GM23248 (cell line): ENCODE measurements around the gene HNRNPM. TPM values are rescaled to one million over a fixed set of nuclear protein-coding genes. Genes with fewer than 3 reads are reported as not detected.

ENCODE experiments used
- DNase-seq: peaks from one replicate; pipeline ENCODE4 v3.0.0-alpha.2; 2015
- H2AFZ ChIP-seq: fragments of 200-600 bp; sonication (generic); 2 replicates; pipeline ENCODE4 v1.6.1; 2016; ENCODE audit warnings: antibody characterized with exemption
- H3F3A ChIP-seq: fragments of 200-600 bp; sonication (generic); 2 replicates; pipeline ENCODE4 v1.6.1; 2016; ENCODE audit warnings: mild to moderate bottlenecking, antibody characterized with exemption, mixed run types; ENCODE audit not compliant: insufficient read depth
- H3K27ac ChIP-seq: fragments of 200-600 bp; sonication (generic); 2 replicates; pipeline ENCODE4 v1.5.1; 2016; ENCODE audit warnings: mild to moderate bottlenecking
- H3K27me3 ChIP-seq: fragments of 200-600 bp; sonication (generic); replicated peaks from 2 replicates; pipeline ENCODE4 v1.6.1; 2016; ENCODE audit warnings: mild to moderate bottlenecking; ENCODE audit not compliant: insufficient read depth
- H3K36me3 ChIP-seq: fragments of 200-600 bp; sonication (generic); 2 replicates; pipeline ENCODE4 v1.6.1; 2016; ENCODE audit warnings: low read depth, mild to moderate bottlenecking
- H3K4me1 ChIP-seq: fragments of 200-600 bp; sonication (generic); 2 replicates; pipeline ENCODE4 v1.6.1; 2016; ENCODE audit warnings: mild to moderate bottlenecking; ENCODE audit not compliant: insufficient read depth
- H3K4me2 ChIP-seq: fragments of 200-600 bp; sonication (generic); one replicate; pipeline ENCODE4 v1.6.1; 2016; ENCODE audit warnings: mild to moderate bottlenecking; ENCODE audit not compliant: unreplicated experiment
- H3K4me3 ChIP-seq: fragments of 200-600 bp; sonication (generic); 2 replicates; pipeline ENCODE4 v1.5.1; 2016; ENCODE audit warnings: mild to moderate bottlenecking
- H3K79me2 ChIP-seq: fragments of 200-600 bp; sonication (generic); 2 replicates; pipeline ENCODE4 v1.6.1; 2016; ENCODE audit warnings: mild to moderate bottlenecking; ENCODE audit not compliant: insufficient read depth
- H3K9ac ChIP-seq: fragments of 200-600 bp; sonication (generic); 2 replicates; pipeline ENCODE4 v1.6.1; 2016; ENCODE audit warnings: mild to moderate bottlenecking
- H3K9me2 ChIP-seq: fragments of 200-600 bp; sonication (generic); 2 replicates; pipeline ENCODE4 v1.6.1; 2016; ENCODE audit warnings: mixed run types, mild to moderate bottlenecking, moderate library complexity; ENCODE audit not compliant: insufficient read depth
- H3K9me3 ChIP-seq: fragments of 200-600 bp; sonication (generic); one replicate; pipeline ENCODE4 v1.6.1; 2017; ENCODE audit warnings: low read depth
- H4K20me1 ChIP-seq: fragments of 200-600 bp; sonication (generic); 2 replicates; pipeline ENCODE4 v1.6.0; 2016; ENCODE audit not compliant: insufficient read depth
- EZH2 ChIP-seq: fragments of 200-600 bp; sonication (generic); IDR thresholded peaks from 2 replicates; pipeline ENCODE4 v1.6.1; 2018; ENCODE audit warnings: antibody characterized with exemption, mild to moderate bottlenecking; ENCODE audit not compliant: insufficient read depth, poor library complexity, severe bottlenecking
- EZH2phosphoT487 ChIP-seq: fragments of 200-600 bp; sonication (generic); IDR thresholded peaks from 2 replicates; pipeline ENCODE4 v1.6.1; 2018; ENCODE audit warnings: antibody characterized with exemption, moderate library complexity, mild to moderate bottlenecking, low read depth; ENCODE audit not compliant: insufficient read depth
- WGBS, 2 experiments: methylation state at CpG; one replicate each; pipeline ENCODE4 v1.1.6; 2015 to 2017; ENCODE audit warnings: low lambda C conversion rate in 2 of 2, low coverage in 1 of 2; ENCODE audit errors: missing lambda C conversion rate in 2 of 2; 5-methylcytosine and 5-hydroxymethylcytosine counted together
- in situ Hi-C: fragments of 300-500 bp; cut with MboI; formaldehyde crosslinking; loops from 2 replicates; pipeline ENCODE4 v1.15.0; 2020
- polyA plus RNA-seq: library from polyadenylated mRNA; unstranded; fragments of >200 nt; fragmentation: Nextera tagmentation; extraction: Ambion mirVana; gene quantifications from 2 replicates; pipeline ENCODE4 v1.2.1, GENCODE V29; 2016
- total RNA-seq: library from RNA; depleted of rRNA; stranded (reverse); fragments of >200 nt; shearing (Covaris generic); gene quantifications from 2 replicates; pipeline ENCODE4 v1.2.3, GENCODE V29; 2014

Gene HNRNPM
- total and polyA plus RNA-seq, 2 experiments from 2014 or later, result 71.0 to 116 TPM

DNA sequence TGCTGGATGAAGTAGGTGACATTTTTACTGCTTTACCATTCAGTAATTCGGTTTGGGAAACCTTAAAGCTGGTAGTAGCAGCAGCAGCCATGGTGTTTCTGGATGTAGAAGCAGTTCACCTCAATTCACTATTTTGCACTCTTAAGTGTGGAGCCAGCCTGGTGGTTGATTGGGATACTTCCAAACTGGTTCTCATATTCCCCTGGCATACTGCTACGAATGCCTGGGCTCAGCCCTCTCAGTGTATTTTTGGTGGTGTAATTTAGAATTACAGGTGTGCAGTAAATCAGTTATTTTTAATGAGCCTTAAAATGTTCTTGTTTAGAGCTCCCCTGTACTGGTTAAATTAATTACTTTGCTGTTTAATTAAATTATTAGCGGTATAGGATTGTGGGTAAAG lies 12.4 kb downstream of the HNRNPM start:
- H3K36me3 ChIP-seq, result peaks cover 7% of the 10 kb centered on the region; the same call in 1 of the 2 replicates
- H3K9ac ChIP-seq, result no peak overlapping the region
- in situ Hi-C loops, result no loop called here
- H3K9me2 ChIP-seq, result no peaks in the 10 kb centered on the region
- peaks cover 60% of the 10 kb centered on the region for H4K20me1 ChIP-seq
- no peak overlapping the region for H3K4me2 ChIP-seq
- H3F3A ChIP-seq, result peaks cover 56% of the 10 kb centered on the region
- no peaks in the 10 kb centered on the region for H3K9me3 ChIP-seq
- no peak overlapping the region for H2AFZ ChIP-seq
- peaks cover 97% of the 10 kb centered on the region for H3K79me2 ChIP-seq
- H3K4me3 ChIP-seq, result no peak overlapping the region
- 64 to 67% methylated on average over 3 of the region's 3 CpGs for WGBS, 2 experiments
- no peaks in the 10 kb centered on the region for H3K27me3 ChIP-seq
- no peak for DNase-seq
- no peak overlapping the region for H3K27ac ChIP-seq
- H3K4me1 ChIP-seq, result peaks cover 39% of the 10 kb centered on the region
- TF ChIP-seq EZH2phosphoT487, result no peak
- no peak for TF ChIP-seq EZH2

DNA sequence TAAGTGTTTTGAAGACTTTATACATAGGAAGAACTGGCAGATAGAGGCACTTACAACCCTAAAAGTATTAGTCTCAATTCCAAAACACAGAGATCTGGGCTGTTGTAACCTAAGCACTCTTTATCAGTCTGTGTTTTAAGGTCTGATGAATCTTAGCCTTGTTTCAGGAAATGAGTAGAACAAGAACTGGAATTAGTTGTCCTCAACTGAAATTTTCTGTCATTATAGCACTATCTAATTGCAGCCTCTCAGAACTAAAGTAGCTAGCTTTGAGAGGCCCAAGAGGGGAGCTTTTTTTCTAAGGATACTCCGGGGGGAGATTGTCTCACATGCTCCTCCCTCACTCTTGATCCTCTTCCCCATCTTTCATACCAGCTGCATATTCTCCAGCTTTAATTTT lies 13.1 kb downstream of the HNRNPM start:
- TF ChIP-seq EZH2, result no peak
- TF ChIP-seq EZH2phosphoT487, result no peak
- no peak for DNase-seq
- no peaks in the 10 kb centered on the region for H3K9me3 ChIP-seq
- peaks cover 33% of the 10 kb centered on the region for H3K4me1 ChIP-seq
- H3F3A ChIP-seq, result peaks cover 51% of the 10 kb centered on the region
- WGBS, 2 experiments, result 100% methylated on average over 1 of the region's 1 CpG
- H3K27ac ChIP-seq, result no peak overlapping the region
- in situ Hi-C loops, result no loop called here
- peaks cover 97% of the 10 kb centered on the region for H3K79me2 ChIP-seq
- peaks cover 55% of the 10 kb centered on the region for H4K20me1 ChIP-seq
- no peak overlapping the region for H3K4me3 ChIP-seq
- H3K36me3 ChIP-seq, result peaks cover 7% of the 10 kb centered on the region; the same call in 1 of the 2 replicates
- no peaks in the 10 kb centered on the region for H3K9me2 ChIP-seq
- no peak overlapping the region for H2AFZ ChIP-seq
- 0 out of 2 replicates have a peak overlapping the region, but pooled peaks have one; percentile 7 for H3K9ac ChIP-seq
- no peak overlapping the region for H3K4me2 ChIP-seq
- no peaks in the 10 kb centered on the region for H3K27me3 ChIP-seq

DNA sequence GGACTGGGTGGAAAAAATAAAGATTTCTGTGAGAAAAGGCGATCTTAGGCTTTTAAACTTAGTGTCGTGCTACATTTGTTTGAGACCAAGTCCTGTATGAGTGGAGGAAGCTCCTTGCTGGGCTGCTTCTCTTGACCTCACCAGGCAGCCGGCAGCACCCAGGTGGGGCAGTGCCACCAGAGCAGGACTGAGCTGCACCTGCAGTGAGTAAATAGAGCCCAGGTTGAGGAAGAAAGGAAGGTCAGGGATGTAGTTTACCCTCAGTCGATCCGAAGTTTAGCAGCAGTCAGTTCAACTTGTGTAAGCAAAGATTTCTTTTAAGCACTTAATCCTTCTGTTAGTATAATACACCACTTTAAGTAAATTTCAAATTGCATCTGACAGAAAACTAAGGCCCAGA lies 13.6 kb downstream of the HNRNPM start:
- Histone ChIP-seq H3K4me3 (no peak overlapping the region), H2AFZ (no peak overlapping the region), H3F3A (peaks cover 51% of the 10 kb centered on the region), H4K20me1 (peaks cover 51% of the 10 kb centered on the region), H3K4me2 (no peak overlapping the region), H3K79me2 (peaks cover 97% of the 10 kb centered on the region), H3K9me3 (no peaks in the 10 kb centered on the region), H3K27me3 (no peaks in the 10 kb centered on the region), H3K36me3 (peaks cover 4% of the 10 kb centered on the region; the same call in 1 of the 2 replicates), H3K27ac (peak overlapping the region; percentile 89), H3K4me1 (peaks cover 32% of the 10 kb centered on the region), H3K9ac (no peak overlapping the region), H3K9me2 (no peaks in the 10 kb centered on the region)
- DNase-seq, result no peak
- WGBS, 2 experiments, result 90 to 92% methylated on average over 5 of the region's 5 CpGs
- no peak for TF ChIP-seq EZH2
- no peak for TF ChIP-seq EZH2phosphoT487
- in situ Hi-C loops, result no loop called here

DNA sequence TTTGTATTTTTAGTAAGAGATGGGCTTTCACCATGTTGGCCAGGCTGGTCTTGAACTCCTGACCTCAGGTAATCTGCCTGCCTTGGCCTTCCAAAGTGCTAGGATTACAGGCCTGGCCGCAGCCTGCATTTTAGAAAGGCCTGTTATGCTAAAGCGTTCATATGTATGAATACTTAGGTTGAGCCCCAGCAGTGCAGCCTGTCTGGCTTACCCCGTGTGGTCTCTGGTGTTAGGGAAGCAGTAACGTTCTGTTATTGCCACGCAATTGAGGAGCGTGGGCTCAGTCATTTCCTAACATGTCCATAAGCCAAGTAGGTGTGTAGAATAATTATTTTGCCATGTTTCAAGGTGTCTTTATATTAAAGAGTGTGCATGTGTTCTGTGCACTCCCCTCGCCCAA lies 14.3 kb downstream of the HNRNPM start:
- no peak for TF ChIP-seq EZH2
- no peak for TF ChIP-seq EZH2phosphoT487
- peaks cover 43% of the 10 kb centered on the region for H4K20me1 ChIP-seq
- peaks cover 4% of the 10 kb centered on the region; the same call in 1 of the 2 replicates for H3K36me3 ChIP-seq
- H3K4me2 ChIP-seq, result peak overlapping the region; percentile 83
- H3K9me3 ChIP-seq, result no peaks in the 10 kb centered on the region
- no peak for DNase-seq
- peaks cover 51% of the 10 kb centered on the region for H3F3A ChIP-seq
- no peaks in the 10 kb centered on the region for H3K9me2 ChIP-seq
- H3K27ac ChIP-seq, result peak overlapping the region; percentile 89
- no peak overlapping the region for H2AFZ ChIP-seq
- H3K79me2 ChIP-seq, result peaks cover 97% of the 10 kb centered on the region
- H3K4me1 ChIP-seq, result peaks cover 32% of the 10 kb centered on the region
- H3K4me3 ChIP-seq, result peak overlapping the region; percentile 61
- H3K27me3 ChIP-seq, result no peaks in the 10 kb centered on the region
- peak overlapping the region; percentile 67 for H3K9ac ChIP-seq
- in situ Hi-C loops, result no loop called here
- 56 to 63% methylated on average over 7 of the region's 7 CpGs for WGBS, 2 experiments
